Measurements from ENCODE around the gene ACTRT2.

- TF ChIP-seq EZH2 (optimal IDR thresholded peaks at IDR 0.05; ENCODE audit: low read depth, low read length) (no peak), EZH2phosphoT487 (IDR thresholded peaks at IDR 0.05; ENCODE audit: low read length) (no peak)
Observed at GRCh38 chr1:2972011-2972878, 49.0 kb upstream of the ACTRT2 start.
